Neural cell (in vitro differentiated cells): ENCODE results near the gene PARD6G.

Experiments used
- EP300 ChIP-seq: fragments of 450-650 bp; conservative IDR thresholded peaks from 2 replicates; pipeline ENCODE4 v1.6.1; 2014; ENCODE audit warnings: antibody characterized with exemption, mild to moderate bottlenecking, moderate library complexity; ENCODE audit not compliant: poor library complexity, severe bottlenecking
- EZH2 ChIP-seq: fragments of 200-600, 300-800 bp; shearing (Covaris generic), sonication (generic); IDR thresholded peaks from 2 replicates; pipeline ENCODE4 v1.6.1; 2014; ENCODE audit warnings: antibody characterized with exemption, low read length, borderline replicate concordance, mild to moderate bottlenecking; ENCODE audit not compliant: insufficient read depth, poor library complexity, severe bottlenecking
- POLR2AphosphoS5 ChIP-seq: IDR thresholded peaks from 2 replicates; pipeline ENCODE4 v1.6.1; 2012
- RAD21 ChIP-seq: fragments of 450-650 bp; conservative IDR thresholded peaks from 2 replicates; pipeline ENCODE4 v1.6.1; 2014; ENCODE audit warnings: antibody characterized with exemption, mild to moderate bottlenecking, moderate library complexity
- TAF1 ChIP-seq: IDR thresholded peaks from 2 replicates; pipeline ENCODE4 v1.6.1; 2012; ENCODE audit warnings: low read depth
- TF ChIP-seq, protein P1 (sequence below): fragments of 450-650 bp; IDR thresholded peaks from 2 replicates; pipeline ENCODE4 v1.5.1; 2014; ENCODE audit warnings: antibody characterized with exemption, mild to moderate bottlenecking, moderate library complexity; ENCODE audit not compliant: poor library complexity, severe bottlenecking

- TF ChIP-seq, protein P1, sequence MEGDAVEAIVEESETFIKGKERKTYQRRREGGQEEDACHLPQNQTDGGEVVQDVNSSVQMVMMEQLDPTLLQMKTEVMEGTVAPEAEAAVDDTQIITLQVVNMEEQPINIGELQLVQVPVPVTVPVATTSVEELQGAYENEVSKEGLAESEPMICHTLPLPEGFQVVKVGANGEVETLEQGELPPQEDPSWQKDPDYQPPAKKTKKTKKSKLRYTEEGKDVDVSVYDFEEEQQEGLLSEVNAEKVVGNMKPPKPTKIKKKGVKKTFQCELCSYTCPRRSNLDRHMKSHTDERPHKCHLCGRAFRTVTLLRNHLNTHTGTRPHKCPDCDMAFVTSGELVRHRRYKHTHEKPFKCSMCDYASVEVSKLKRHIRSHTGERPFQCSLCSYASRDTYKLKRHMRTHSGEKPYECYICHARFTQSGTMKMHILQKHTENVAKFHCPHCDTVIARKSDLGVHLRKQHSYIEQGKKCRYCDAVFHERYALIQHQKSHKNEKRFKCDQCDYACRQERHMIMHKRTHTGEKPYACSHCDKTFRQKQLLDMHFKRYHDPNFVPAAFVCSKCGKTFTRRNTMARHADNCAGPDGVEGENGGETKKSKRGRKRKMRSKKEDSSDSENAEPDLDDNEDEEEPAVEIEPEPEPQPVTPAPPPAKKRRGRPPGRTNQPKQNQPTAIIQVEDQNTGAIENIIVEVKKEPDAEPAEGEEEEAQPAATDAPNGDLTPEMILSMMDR = no peak
- no peak for TF ChIP-seq EZH2
- TF ChIP-seq POLR2AphosphoS5 = no peak
- no peak for TF ChIP-seq TAF1
- no peak for TF ChIP-seq RAD21
- TF ChIP-seq EP300 = no peak
Observed at GRCh38 chr18:80181642-80182461, 65.5 kb downstream of the PARD6G start.
